BJ (cell line): ENCODE results near the gene PHACTR1. TPM values are rescaled to one million over a fixed set of nuclear protein-coding genes. Genes with fewer than 3 reads are reported as not detected.

Experiments
- CTCF ChIA-PET: fragments of 350-600 bp; formaldehyde crosslinking; extraction: SDS; loops from one replicate; lab custom pipeline; 2021; ENCODE audit warnings: antibody characterized with exemption, inconsistent platforms; lab: Yijun Ruan, JAX
- POLR2A ChIA-PET: fragments of 300-600 bp; sonication (Branson Sonifier 250); formaldehyde crosslinking; extraction: SDS; loops from one replicate; lab custom pipeline; 2021; ENCODE audit warnings: antibody characterized with exemption; lab: Charles Lee
- DNase-seq: peaks from one replicate; pipeline ENCODE4 v3.0.0-alpha.2; 2011; ENCODE audit warnings: low read depth
- H3K27me3 ChIP-seq: 2 replicates; pipeline ENCODE4 v1.6.0; 2011; ENCODE audit warnings: low read length; ENCODE audit not compliant: control insufficient read depth, insufficient read depth
- H3K36me3 ChIP-seq: 2 replicates; pipeline ENCODE4 v1.5.1; 2011; ENCODE audit warnings: low read length; ENCODE audit not compliant: control insufficient read depth, insufficient read depth
- H3K4me3 ChIP-seq: 2 replicates; pipeline ENCODE4 v1.5.1; 2011; ENCODE audit warnings: low read depth, mild to moderate bottlenecking, control low read depth, low read length
- CTCF ChIP-seq: IDR thresholded peaks from 2 replicates; pipeline ENCODE4 v1.5.1; 2011; ENCODE audit warnings: low read depth, mild to moderate bottlenecking, control low read depth, inconsistent platforms, low read length, moderate library complexity; ENCODE audit not compliant: insufficient read depth
- polyA plus RNA-seq: library from polyadenylated mRNA; depleted of rRNA; stranded (reverse); fragments of >200 nt; gene quantifications from 2 replicates; pipeline ENCODE4 v1.2.3, GENCODE V29; 2011

PHACTR1 gene
- polyA plus RNA-seq, 1 experiment, result 0.40 TPM

- no peak for DNase-seq
- Histone ChIP-seq H3K36me3 (no peaks in the 10 kb centered on the region), H3K27me3 (no peaks in the 10 kb centered on the region; the same call in 1 of the 2 replicates), H3K4me3 (no peak overlapping the region)
- ChIA-PET CTCF (interaction anchor here (1.8 kb wide), 1 partner anchor 11 kb away, joined by 5 read pairs; no protein-coding TSS in a partner anchor), POLR2A (no interaction called here)
- no peak for TF ChIP-seq CTCF
Observed at GRCh38 chr6:13063300-13063918, 346.8 kb downstream of the PHACTR1 start.

GRCh38 chr6:13065581-13065980 lies 349.0 kb downstream of the PHACTR1 start:
- POLR2A ChIA-PET, result no interaction called here
- TF ChIP-seq CTCF, result no peak
- DNase-seq, result peak; percentile 30
- H3K4me3 ChIP-seq, result no peak overlapping the region
- H3K36me3 ChIP-seq, result no peaks in the 10 kb centered on the region
- CTCF ChIA-PET, result no interaction called here
- H3K27me3 ChIP-seq, result no peaks in the 10 kb centered on the region; the same call in 1 of the 2 replicates

GRCh38 chr6:13066050-13066449 lies 349.5 kb downstream of the PHACTR1 start:
- no peaks in the 10 kb centered on the region; the same call in 1 of the 2 replicates for H3K27me3 ChIP-seq
- POLR2A ChIA-PET, result no interaction called here
- H3K36me3 ChIP-seq, result no peaks in the 10 kb centered on the region
- TF ChIP-seq CTCF, result no peak
- H3K4me3 ChIP-seq, result no peak overlapping the region
- no peak for DNase-seq
- CTCF ChIA-PET, result interaction anchor here (0.8 kb wide), 1 partner anchor 14 kb away, joined by 4 read pairs; no protein-coding TSS in a partner anchor

GRCh38 chr6:13066820-13067219 lies 350.3 kb downstream of the PHACTR1 start:
- DNase-seq, result no peak
- CTCF ChIA-PET, result interaction anchor here (0.8 to 1.2 kb wide), 2 partner anchors 15 to 150 kb away, joined by 3 to 4 read pairs; no protein-coding TSS in a partner anchor

More at GRCh38 chr6:13066820-13067219, 350.3 kb downstream of the PHACTR1 start:
- no peaks in the 10 kb centered on the region for H3K36me3 ChIP-seq
- POLR2A ChIA-PET, result interaction anchor here (0.6 kb wide), 1 partner anchor 1123 kb away, joined by 5 read pairs; no protein-coding TSS in a partner anchor
- no peaks in the 10 kb centered on the region; the same call in 1 of the 2 replicates for H3K27me3 ChIP-seq
- H3K4me3 ChIP-seq, result no peak overlapping the region
- TF ChIP-seq CTCF, result no peak
